Activated B cell treated with CpG ODN at 0.5 μM for 24 hours (primary cell): ENCODE data around the gene ARHGAP9. TPM values are rescaled to one million over a fixed set of nuclear protein-coding genes. Genes with fewer than 3 reads are reported as not detected.
A peak's percentile ranks its signal among the peaks of the same experiment; 100 is the strongest.

ENCODE experiments used
- ATAC-seq: fragments of 200-7000 bp; cut with Tn5 transposase; one replicate; pipeline ENCODE4 v1.10.0; 2021; ENCODE audit warnings: low read depth, mild to moderate bottlenecking, moderate library complexity
- CTCF ChIA-PET: fragments of 350-600 bp; sonication (Branson Sonifier 250); formaldehyde crosslinking; loops from one replicate; lab custom pipeline; 2021; ENCODE audit warnings: antibody characterized with exemption; lab: Charles Lee
- POLR2A ChIA-PET: fragments of 350-600 bp; sonication (Branson Sonifier 250); formaldehyde crosslinking; loops from one replicate; lab custom pipeline; 2021; ENCODE audit warnings: antibody characterized with exemption; lab: Charles Lee
- DNase-seq: peaks from one replicate; pipeline ENCODE4 v3.0.0; 2022
- H3K27ac Mint-ChIP-seq: one replicate; pipeline ENCODE4 v1.8.0; 2020; ENCODE audit warnings: mixed read lengths
- H3K27me3 Mint-ChIP-seq: one replicate; pipeline ENCODE4 v1.8.0; 2021; ENCODE audit warnings: mixed read lengths
- H3K36me3 Mint-ChIP-seq: one replicate; pipeline ENCODE4 v1.8.0; 2021; ENCODE audit warnings: low read depth, mixed read lengths
- H3K4me1 Mint-ChIP-seq: one replicate; pipeline ENCODE4 v1.8.0; 2021; ENCODE audit warnings: mixed read lengths
- H3K4me3 Mint-ChIP-seq: one replicate; pipeline ENCODE4 v1.8.0; 2020; ENCODE audit warnings: mild to moderate bottlenecking, mixed read lengths
- H3K9me3 Mint-ChIP-seq: one replicate; pipeline ENCODE4 v1.8.0; 2020; ENCODE audit warnings: mixed read lengths
- intact Hi-C: fragments of 100-400 bp; cut with micrococcal nuclease; formaldehyde crosslinking; loops from one replicate; pipeline ENCODE4 v1.15.1; 2024
- total RNA-seq: library from RNA; stranded (reverse); gene quantifications from 2 replicates; pipeline ENCODE4 v1.2.3, GENCODE V29; 2022
- TF ChIP-seq, protein P1 (sequence below): fragments of 200-600 bp; IDR thresholded peaks from one replicate; pipeline ENCODE4 v1.8.0; 2022; ENCODE audit warnings: antibody characterized with exemption, mild to moderate bottlenecking

ARHGAP9 gene
- total RNA-seq, 1 donor from 2014 or later: 98.8 TPM

DNA sequence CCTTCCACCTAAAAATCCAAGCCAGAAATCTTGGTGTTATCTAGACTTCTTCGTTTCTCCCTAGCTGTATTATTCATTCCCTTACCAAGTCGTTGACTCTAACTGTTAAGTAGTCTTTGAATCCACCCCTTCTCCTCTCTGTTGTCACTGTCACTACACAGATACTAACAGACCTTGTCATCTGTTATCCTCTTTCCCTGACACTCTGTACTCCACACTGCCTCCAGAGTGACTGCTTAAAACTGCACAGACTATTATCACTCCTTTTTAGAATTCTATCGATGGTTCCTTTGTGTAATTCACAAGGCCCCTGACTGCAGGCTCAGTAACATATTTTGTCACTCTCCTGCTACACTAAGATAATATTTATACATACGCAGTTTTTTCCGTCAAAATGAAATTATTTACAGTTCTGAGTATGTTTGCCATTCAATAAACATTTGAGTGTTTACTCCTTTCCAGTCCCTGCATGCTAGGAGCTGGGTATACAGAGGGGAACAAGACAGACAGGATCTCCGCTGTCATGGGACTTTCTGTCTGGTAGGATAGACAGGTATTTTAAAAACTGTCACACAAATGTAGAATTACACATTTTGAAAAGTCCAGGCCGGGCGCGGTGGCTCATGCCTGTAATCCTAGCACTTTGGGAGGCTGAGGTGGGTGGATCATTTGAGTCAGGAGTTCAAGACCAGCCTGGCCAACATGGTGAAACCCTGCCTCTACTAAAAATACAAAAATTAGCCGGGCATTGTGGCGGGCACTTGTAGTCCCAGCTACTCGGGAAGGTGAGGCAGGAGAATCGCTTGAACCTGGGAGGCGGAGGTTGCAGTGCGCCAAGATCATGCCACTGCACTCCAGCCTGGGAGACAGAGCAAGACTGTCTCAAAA, 12.0 kb upstream of the ARHGAP9 start:
- Mint-ChIP-seq H3K9me3 (no peaks in the 10 kb centered on the region), H3K36me3 (peaks cover 73% of the 10 kb centered on the region), H3K4me3 (peak overlapping the region; percentile 13), H3K27me3 (no peaks in the 10 kb centered on the region), H3K4me1 (peaks cover 32% of the 10 kb centered on the region), H3K27ac (peak overlapping the region; percentile 42)
- intact Hi-C loops: no loop called here
- ATAC-seq (no peak), DNase-seq (no peak)
- POLR2A ChIA-PET: interaction anchor here (1.0 to 1.7 kb wide), 4 partner anchors 9 to 28 kb away, joined by 3 to 8 read pairs (median 4); partner anchors contain the start of genes ARHGAP9 and DDIT3
- TF ChIP-seq, protein P1, sequence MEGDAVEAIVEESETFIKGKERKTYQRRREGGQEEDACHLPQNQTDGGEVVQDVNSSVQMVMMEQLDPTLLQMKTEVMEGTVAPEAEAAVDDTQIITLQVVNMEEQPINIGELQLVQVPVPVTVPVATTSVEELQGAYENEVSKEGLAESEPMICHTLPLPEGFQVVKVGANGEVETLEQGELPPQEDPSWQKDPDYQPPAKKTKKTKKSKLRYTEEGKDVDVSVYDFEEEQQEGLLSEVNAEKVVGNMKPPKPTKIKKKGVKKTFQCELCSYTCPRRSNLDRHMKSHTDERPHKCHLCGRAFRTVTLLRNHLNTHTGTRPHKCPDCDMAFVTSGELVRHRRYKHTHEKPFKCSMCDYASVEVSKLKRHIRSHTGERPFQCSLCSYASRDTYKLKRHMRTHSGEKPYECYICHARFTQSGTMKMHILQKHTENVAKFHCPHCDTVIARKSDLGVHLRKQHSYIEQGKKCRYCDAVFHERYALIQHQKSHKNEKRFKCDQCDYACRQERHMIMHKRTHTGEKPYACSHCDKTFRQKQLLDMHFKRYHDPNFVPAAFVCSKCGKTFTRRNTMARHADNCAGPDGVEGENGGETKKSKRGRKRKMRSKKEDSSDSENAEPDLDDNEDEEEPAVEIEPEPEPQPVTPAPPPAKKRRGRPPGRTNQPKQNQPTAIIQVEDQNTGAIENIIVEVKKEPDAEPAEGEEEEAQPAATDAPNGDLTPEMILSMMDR: no peak
- CTCF ChIA-PET: no interaction called here

DNA sequence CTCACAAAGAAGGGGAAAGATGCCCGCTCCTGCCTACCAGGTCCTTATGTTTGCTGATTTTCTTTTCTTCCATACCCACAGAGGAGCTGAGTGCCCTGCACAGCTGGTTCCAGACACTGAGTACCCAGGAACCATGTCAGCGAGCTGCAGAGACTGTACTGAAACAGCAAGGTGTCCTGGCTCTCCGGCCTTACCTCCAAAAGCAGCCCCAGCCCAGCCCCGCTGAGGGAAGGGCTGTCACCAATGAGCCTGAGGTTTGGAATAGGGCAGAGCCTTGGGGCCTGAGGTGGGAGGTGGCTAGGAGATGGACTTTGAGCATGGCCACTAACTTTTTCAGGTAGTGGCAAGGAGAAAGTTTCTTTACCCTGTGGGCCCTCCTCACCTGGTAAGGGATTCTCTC, 10.5 kb upstream of the ARHGAP9 start:
- no peak overlapping the region for H3K27ac Mint-ChIP-seq
- TF ChIP-seq, protein P1: no peak
- H3K4me3 Mint-ChIP-seq: no peak overlapping the region
- no peaks in the 10 kb centered on the region for H3K9me3 Mint-ChIP-seq
- ChIA-PET CTCF (no interaction called here), POLR2A (interaction anchor here (1.0 to 1.8 kb wide), 4 partner anchors 10 to 31 kb away, joined by 3 to 8 read pairs (median 4); partner anchors contain the start of genes ARHGAP9 and DDIT3)
- ATAC-seq: no peak
- H3K36me3 Mint-ChIP-seq: peaks cover 60% of the 10 kb centered on the region
- peaks cover 32% of the 10 kb centered on the region for H3K4me1 Mint-ChIP-seq
- no peak for DNase-seq
- no peaks in the 10 kb centered on the region for H3K27me3 Mint-ChIP-seq
- intact Hi-C loops: no loop called here

DNA sequence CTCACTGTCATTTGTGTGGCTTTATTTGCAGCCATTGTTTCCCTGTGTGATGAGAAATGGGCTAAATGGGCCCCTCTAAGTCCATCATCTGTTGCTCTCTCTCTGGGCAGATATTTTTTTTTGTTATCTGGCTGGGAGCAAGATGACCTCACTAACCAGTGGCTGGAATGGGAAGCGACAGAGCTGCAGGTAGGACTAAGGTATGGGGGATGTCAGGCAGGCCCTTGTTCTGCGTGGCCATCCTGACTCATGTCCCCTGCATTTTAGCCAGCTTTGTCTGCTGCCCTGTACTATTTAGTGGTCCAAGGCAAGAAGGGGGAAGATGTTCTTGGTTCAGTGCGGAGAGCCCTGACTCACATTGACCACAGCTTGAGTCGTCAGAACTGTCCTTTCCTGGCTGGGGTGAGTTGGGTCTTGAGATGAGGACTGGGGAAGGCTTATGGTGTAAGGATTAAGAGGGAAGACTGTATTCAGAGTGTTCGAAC, 9.5 kb upstream of the ARHGAP9 start:
- intact Hi-C loops: loop anchor here (5.0 kb wide), 1 partner anchor 203 kb away; the partner anchor contains the start of gene OS9
- Mint-ChIP-seq H3K27me3 (no peaks in the 10 kb centered on the region), H3K4me1 (peaks cover 32% of the 10 kb centered on the region), H3K36me3 (peaks cover 55% of the 10 kb centered on the region), H3K9me3 (no peaks in the 10 kb centered on the region), H3K4me3 (peak overlapping the region; percentile 97), H3K27ac (peak overlapping the region; percentile 97)
- DNase-seq (no peak), ATAC-seq (no peak)
- POLR2A ChIA-PET: interaction anchor here (0.6 to 3.1 kb wide), 4 partner anchors 29 to 426 kb away, joined by 3 to 19 read pairs (median 4); partner anchors contain the start of gene DDIT3
- CTCF ChIA-PET: interaction anchor here (1.8 kb wide), 1 partner anchor 30 kb away, joined by 7 read pairs; the partner anchor contains the start of gene GLI1
- TF ChIP-seq, protein P1: no peak

DNA sequence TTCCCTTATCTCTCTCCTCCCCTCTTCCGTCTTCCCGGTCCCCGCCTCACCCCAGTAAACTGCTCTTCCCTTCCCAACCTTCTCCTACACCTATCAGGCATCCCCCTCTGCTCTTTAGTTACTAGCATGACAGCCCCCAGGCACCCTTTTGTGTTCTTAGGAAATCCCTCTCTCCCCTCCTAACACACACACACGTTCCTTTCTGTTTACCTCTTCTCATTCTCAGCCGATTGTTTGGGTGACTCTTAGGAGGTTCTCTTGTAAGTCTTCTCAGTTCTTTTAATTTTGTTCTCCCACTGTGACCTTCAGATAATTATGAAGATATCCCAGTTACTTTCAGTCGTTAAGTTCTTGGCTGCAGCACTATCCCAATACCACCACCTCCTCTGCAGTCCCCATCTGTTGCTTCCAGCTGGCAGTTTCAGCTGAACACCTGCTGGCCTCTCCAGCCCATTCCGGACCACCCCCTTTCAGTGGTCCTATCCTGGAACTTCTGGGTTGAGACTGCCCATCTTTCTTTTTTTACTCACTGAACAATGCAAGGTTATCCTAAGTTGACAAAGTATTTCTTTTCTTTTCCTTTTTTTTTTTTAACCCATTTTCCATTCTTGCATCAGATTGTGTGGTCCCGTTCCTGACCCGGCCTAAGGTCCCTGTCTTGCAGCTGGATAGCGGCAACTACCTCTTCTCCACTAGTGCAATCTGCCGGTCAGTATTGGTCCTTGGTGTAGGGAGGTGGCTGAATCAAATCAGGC, 8.9 kb upstream of the ARHGAP9 start:
- TF ChIP-seq, protein P1: no peak
- Mint-ChIP-seq H3K9me3 (no peaks in the 10 kb centered on the region), H3K27me3 (no peaks in the 10 kb centered on the region), H3K36me3 (peaks cover 52% of the 10 kb centered on the region), H3K4me1 (peaks cover 34% of the 10 kb centered on the region), H3K27ac (peak overlapping the region; percentile 97), H3K4me3 (peak overlapping the region; percentile 97)
- no peak for ATAC-seq
- ChIA-PET CTCF (interaction anchor here (1.8 kb wide), 1 partner anchor 30 kb away, joined by 7 read pairs; the partner anchor contains the start of gene GLI1), POLR2A (interaction anchor here (0.6 to 3.1 kb wide), 6 partner anchors 11 to 426 kb away, joined by 3 to 19 read pairs (median 3); partner anchors contain the start of gene DDIT3)
- DNase-seq: no peak
- intact Hi-C loops: loop anchor here (5.0 kb wide), 1 partner anchor 204 kb away; the partner anchor contains the start of gene OS9
